ENCODE data around the gene FAM177B. TPM values are rescaled to one million over a fixed set of nuclear protein-coding genes. Genes with fewer than 3 reads are reported as not detected.
"Not testable (repeated sequence)": the region's sequence is repeated elsewhere in the genome, so short reads cannot be mapped to it uniquely, and the experiment has no call there.

Gene FAM177B
- polyA plus RNA-seq, 4 donors = 0.05 to 0.15 TPM; not detected in 2

DNA sequence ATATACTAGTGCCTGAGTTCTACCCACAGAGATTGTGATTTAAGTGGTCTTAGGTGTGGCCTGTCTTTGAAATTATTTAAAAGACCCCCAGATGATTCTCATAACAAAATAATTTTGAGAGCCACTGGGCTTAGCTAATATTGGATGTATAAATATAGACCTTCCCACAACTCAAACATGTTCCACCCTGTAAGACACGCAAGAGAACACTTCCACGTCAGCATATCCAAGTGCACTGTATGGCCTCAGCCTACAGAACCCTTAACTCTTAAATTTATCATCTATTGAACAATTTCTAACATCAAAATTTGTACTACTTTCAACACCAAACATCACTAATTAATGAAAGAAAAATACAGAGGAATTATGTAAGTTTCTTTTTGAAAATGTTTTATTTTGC lies 2.5 kb downstream of the FAM177B start:
- DNase-seq (ENCODE audit: low read depth in 4 of 4, low spot score in 3 of 4) = no peak

DNA sequence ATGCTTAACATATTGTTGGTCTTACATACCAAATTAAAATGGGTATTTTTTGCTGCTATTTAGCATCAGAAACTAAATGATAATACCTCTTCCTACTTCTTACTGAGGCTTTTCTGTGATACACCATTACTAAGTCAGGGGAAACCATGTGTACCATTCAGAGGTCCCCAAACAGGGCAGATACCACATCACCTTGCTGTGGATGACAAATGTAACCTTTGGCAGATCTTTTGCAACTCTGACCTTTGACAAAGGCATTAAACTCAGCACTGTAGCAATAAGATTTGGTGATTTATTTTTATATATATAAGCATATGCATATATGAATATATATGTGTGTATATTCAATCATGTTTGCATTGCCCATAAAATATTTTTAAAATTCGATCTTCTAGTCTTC lies 2.9 kb downstream of the FAM177B start:
- DNase-seq (ENCODE audit: low read depth in 4 of 4, low spot score in 3 of 4) = no peak

DNA sequence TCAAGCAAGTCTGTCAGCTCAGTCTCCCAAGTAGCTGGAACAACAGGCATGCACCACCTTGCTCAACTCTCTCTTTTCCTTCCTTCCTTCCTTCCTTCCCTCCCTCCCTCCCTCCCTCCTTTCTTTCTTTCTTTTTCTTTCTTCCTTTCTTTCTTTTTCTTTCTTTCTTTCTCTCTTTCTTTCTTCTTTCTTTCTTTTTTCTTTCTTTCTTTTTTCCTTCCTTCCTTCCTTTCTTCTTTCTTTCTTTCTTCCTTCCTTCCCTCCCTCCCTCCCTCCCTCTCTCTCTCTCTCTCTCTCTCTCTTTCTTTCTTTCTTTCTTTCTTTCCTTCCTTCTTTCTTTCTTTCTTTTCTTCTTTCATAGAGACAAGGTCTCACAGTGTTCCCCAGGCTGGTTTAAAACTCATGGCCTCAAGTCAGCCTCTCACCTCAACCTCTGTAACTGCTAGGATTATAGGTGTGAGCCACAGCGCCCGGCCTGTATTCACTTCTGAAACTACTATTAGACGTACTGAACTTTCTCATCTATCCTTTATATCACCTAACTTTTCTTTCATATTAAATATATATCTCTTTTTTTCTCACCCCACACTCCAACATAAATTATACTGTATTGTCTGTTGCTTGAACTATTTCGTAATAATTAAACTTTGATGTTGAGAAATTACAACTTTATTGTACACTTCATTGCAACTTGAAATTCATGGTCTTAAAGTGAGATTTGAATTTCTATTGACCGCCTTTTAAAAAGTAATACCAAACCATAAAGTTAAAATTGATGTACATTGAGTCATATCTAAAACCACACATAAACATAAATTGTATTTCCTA lies 4.8 kb downstream of the FAM177B start:
- DNase-seq (ENCODE audit: low read depth in 4 of 4, low spot score in 3 of 4) = not testable (repeated sequence)

DNA sequence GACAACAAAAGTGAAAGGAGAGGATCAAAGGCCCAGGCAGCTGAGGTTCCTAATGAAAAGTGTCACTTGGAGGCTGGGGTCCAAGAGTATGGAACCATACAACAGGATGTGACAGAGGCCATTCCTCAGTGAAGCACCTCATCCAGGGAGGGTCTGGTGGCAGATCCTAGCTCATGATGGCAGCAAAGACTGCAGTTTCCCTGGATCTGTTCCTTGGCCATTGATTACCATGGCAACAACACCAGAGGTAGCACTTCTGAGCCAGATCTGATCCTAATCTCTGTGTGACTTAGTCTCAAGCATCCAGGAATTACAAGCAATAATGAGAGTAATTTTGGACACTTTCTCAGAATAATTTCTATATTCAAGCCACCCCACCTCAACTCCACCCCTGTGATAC lies 12.9 kb downstream of the FAM177B start:
- DNase-seq (ENCODE audit: low read depth in 4 of 4, low spot score in 3 of 4) = no peak

DNA sequence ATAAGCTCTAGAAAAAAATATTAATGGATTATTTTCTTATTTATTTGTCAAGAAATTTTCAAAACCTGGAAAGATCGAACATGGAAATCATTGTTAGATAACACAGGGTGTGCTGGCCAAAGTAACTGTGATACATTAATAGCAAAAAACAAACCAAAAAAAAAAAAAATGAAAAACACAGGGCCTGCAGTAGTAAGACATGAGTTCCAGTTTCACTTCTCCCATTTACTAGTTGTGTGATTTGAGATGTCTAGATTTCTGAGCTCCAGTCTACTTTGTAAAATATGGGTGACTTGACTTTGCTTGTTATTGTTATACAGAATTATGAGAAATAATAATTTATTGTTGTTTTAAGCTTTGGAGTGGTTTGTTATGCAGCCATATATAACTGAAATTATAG lies 13.6 kb downstream of the FAM177B start:
- DNase-seq (ENCODE audit: low read depth in 4 of 4, low spot score in 3 of 4) = no peak

DNA sequence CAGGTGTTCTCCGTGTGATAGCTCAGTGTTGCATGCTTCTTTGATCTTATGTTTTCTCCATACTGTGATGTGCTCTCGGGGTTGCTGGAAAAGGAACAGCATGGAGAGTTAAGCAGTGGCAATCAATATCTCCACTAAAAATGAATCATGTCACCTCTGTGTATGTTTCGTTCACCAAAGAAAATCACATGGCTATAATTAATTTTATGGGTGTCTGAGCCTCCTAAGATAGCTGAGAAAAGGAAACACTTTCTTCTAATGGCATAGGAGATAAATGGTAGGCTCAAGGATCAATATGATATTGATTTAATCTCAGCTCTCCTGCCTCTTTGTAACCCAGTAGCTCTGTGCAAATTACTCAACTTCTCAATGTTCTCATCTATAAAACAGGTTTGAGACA lies 14.3 kb downstream of the FAM177B start:
- no peak for DNase-seq (ENCODE audit: low read depth in 4 of 4, low spot score in 3 of 4)

DNA sequence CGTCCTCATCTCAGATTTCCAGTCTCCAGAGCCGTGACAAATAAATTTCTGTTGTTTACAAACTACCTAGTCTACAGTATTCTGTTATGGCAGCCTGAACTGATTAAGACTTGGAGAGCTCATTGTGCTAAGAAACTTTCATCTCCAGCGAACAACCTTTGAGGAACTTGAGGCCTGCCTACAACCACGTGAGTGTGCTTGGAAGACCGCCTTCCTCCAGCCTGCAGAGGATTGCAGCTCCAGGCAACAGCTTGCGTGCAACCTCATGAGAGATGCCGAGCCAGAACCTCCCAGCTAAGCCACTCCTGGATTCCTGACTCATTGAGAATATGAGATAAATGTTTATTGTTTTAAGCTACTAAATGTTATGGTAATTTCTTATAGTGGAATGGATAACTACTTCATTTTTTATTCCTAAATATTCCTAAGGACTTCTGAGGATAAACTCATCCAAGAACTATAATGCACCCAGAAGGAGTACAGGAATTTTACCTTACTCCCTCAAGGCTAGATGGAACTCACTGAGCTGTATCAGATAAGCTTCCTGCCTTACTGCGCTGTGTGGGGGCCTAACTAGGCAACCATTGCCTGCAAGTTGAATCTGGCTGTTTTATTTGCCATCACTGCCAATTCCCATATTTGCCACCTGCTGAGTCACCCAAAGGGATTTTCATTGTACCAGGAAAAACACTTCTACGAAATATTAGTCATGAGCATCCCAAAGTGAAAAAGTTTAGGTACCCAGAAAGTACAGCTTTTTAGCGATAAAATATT lies 17.6 kb downstream of the FAM177B start:
- no peak for DNase-seq (ENCODE audit: low read depth in 4 of 4, low spot score in 3 of 4)

DNA sequence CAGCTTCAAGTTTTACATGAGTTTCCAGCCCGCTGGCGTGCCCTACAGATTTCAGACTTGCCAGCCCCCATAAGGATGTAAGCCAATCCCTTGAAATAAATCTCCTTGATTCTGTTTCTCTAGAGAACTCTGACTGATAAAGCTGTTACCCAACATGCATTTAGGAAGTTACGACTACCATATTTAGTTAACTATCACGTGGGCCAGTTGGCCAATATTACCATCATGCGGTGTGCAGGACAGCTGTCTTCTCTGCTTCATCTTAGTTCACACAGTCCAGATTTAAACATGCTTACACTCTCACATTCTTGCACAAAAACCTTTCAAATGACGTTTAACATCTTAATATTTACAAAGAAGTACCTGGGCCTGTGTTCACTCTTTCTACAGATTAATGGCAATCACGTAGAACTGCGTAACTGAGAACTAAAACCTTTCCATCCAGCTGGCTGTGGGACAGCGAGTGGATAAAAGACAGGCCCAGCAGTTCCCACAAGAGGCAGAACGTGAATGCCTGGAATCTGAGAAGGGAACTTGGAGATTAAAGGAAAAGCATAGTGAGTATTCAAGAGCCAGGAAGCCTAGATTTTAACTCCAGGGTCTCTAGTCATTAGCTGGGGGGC lies 20.8 kb downstream of the FAM177B start:
- DNase-seq (ENCODE audit: low read depth in 4 of 4, low spot score in 3 of 4) = no peak

DNA sequence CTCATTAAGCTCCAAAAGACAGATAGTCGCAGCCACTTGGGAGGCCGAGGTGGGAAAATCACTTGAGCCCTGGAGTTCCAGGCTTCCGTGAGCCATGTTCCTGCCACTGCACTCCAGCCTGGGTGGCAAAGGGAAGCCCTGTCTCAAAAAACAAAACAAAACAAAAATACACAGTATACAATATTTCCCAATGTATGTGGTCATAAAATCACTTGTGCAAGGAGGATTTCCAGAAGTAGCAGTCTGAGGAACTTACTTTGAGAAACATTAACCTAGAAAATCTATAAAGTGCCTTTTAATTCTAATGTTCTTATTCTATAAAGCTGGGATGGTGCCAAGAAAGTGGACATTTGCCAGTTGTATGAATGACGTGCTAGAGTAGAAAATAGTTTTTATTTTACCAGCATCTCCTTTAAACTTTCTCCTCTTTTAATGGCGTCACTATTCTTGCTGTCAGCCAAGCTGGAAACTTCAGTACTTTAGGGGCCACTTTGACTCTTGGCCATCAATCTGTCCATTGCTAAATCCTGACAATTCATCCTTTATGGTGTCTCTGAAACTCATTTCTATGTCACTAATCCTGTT lies 22.5 kb downstream of the FAM177B start:
- DNase-seq (ENCODE audit: low read depth in 4 of 4, low spot score in 3 of 4) = no peak

DNA sequence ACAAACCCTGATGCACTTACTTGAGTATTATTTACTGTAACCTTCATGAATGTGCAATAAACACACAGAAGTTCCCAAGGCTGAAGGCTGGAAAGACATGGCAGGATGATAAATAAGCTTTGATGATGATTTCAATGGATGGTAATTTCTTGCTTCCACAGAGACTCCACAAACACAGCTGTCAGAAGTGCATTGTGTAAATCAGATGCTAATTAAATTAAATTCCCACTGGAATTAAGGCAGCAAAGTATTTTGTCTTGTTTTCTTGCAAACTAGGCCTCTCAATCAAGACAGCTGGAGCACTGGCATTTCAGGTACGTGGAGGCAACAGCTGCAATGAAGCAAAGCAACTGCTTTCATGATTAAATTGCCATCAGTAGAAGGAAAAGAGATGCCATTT lies 24.1 kb downstream of the FAM177B start:
- no peak for DNase-seq (ENCODE audit: low read depth in 4 of 4, low spot score in 3 of 4)

DNA sequence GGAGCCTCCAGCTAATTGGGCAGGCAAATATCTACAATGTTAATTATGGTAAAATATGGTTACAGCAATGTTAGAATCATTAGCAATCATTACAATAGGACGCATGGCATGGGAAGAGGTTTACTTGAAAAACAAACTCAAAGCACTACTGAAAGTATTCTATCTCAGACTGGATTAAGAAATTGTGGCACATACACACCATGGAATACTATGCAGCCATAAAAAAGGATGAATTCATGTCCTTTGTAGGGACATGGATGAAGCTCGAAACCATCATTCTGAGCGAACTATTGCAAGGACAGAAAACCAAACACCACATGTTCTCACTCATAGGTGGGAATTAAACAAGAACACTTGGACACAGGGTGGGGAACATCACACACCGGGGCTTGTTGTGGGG lies 25.2 kb downstream of the FAM177B start:
- not testable (repeated sequence) for DNase-seq (ENCODE audit: low read depth in 4 of 4, low spot score in 3 of 4)

DNA sequence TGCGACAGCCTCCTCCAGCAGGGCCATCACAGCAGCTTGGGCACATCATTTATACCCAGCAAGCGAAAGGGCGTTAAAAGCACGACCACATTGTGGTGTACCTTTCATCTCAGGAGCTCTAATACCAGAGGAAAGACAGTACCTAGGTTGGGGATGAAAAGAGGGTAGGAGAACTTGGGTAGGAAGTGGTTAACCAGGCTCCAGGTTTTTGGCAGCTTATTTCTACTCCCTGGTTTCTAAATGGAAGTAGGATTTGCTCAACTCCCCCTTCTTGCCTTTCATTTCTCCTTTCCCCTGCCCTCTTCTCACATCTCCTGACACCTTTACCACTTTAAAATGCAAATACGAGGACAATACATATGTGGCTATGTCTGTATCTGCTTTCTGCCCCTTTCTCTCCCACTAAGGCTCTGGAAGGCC lies 30.2 kb downstream of the FAM177B start:
- DNase-seq (ENCODE audit: low read depth in 4 of 4, low spot score in 3 of 4) = no peak

DNA sequence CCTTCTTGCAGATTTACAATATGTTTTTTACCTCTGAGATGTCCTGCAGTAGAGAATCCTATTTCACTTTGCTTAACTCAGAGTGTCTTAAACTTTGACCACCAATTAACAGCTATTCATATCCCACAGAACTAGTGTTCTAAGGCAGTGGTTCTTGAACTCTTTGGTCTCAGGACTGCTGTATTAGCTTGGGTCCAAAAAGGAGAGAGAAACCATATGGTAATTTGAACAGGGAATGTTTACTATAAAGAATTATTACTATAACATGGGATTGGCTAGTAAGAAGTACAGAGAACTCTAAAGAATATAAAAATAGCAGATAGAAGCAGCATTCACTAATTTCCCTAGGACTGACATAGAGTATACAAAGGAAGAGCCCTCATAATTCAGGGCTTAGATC lies 31.6 kb downstream of the FAM177B start:
- DNase-seq (ENCODE audit: low read depth in 4 of 4, low spot score in 3 of 4) = no peak

DNA sequence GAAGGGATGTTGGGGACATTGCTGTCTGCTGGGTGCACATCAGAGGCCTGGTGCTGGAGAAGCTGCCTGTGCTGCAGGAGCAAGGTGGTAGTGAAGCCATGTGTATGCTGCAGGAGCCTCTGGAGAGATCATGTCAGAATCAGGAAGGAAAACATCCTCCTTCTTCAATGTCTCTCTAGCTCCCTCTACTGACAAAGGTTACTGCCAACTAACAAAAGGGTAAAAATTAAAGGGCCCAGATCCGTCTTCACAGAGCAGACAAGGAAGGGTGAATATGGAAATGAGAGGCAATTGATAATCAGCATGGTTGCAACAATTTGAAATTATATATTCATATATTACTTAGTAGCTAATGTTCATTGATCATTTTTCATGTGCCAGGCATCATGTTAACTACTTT lies 32.2 kb downstream of the FAM177B start:
- DNase-seq (ENCODE audit: low read depth in 4 of 4, low spot score in 3 of 4) = no peak

DNA sequence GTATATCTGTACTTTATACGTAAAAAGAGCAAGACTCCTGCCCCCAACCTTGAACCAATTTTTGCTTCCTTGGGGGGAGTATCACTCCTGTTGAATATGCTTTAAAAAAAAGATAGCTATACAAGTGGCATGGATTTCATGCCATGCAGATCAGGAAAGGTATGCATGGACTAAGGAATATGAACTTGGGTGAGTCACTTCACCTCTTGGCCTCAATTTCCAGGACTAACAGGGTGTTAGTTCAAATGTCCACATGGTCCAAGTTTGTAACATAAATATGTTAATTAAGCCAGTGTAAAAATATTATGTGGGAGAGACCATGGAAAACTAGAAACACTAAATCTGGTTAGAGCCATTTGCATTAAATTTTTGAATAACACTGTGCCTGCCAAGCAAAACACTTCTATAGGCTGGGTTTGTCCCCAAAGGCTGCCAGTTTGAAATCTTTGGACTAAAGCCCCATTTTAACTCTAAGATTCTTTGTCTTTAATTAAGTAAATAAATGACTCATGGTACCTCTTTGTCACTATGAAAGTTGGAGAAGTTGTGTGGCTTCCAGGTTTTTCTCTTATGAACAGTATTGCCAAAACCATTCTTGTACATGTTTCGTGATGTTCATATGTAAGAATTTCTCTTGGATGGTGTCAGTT lies 33.1 kb downstream of the FAM177B start:
- DNase-seq (ENCODE audit: low read depth in 4 of 4, low spot score in 3 of 4) = no peak

DNA sequence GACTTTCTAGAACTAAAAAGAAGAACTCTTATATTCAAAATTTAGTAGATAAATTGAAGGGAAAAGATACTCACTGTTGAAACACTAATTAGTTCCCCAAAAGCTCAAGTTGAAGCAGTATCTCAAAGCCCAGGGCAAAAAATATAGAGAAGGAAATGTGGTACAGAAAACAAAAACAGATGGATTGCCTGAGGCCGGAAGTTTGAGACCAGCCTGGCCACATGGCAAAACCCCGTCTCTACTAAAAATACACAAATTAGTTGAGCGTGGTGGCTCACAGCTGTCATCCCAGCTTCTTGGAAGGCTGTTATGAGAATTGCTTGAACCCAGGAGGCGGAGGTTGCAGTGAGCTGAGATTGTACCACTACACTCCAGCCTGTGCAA lies 36.0 kb downstream of the FAM177B start:
- DNase-seq (ENCODE audit: low read depth in 4 of 4, low spot score in 3 of 4) = no peak

DNA sequence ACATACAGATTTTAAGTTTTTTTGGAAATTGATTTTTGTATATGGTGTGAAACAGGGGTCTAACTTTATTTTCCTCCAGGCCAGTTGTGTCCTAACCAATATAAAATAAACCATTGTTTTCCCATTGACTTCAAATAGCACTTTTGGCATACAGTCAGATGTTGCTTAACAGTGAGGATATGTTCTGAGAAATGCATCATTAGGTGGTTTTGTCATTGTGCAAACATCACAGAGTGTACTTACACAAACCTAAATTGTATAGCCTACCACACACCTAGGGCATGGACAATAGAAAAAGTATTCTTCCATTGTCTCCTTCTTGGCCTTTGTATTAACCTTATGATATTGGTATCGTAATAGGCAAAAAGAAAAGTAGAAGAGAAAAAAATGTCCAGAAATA lies 40.5 kb downstream of the FAM177B start:
- no peak for DNase-seq (ENCODE audit: low read depth in 4 of 4, low spot score in 3 of 4)

DNA sequence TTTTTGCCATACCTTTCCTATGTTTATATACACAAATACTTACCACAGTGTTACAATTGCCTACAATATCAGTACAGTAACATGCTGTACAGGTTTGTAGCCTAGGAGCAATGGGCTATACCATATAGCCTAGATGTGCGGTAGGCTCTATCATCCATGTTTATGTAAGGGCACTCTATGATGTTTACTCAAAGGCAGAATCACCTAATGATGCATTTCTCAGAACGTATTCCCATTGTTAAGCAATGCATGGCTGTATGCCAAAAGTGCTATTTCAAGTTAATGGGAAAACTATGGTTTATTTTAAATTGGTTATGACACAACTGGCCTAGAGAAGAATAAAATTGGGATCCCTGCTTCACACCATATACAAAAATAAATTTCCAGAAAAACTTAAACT lies 41.0 kb downstream of the FAM177B start:
- DNase-seq (ENCODE audit: low read depth in 4 of 4, low spot score in 3 of 4) = no peak

DNA sequence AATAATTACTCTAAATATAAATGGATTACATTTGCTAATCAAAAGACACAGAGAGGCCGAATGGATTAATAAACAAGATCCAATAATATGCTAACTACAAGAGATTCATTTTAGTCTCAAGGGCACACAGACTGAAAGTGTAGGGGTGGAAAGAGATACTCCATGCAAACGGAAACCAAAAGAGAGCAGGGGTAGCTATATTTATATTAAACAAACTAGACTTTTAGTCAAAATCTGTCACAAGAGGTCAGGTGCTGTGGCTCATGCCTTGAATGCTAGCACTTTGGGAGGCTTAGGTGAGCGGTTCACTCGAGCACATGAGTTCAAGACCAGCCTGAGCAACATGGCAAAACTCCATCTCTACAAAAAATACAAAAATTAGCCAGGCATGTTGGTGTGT lies 44.2 kb downstream of the FAM177B start:
- no peak for DNase-seq (ENCODE audit: low read depth in 4 of 4, low spot score in 3 of 4)

DNA sequence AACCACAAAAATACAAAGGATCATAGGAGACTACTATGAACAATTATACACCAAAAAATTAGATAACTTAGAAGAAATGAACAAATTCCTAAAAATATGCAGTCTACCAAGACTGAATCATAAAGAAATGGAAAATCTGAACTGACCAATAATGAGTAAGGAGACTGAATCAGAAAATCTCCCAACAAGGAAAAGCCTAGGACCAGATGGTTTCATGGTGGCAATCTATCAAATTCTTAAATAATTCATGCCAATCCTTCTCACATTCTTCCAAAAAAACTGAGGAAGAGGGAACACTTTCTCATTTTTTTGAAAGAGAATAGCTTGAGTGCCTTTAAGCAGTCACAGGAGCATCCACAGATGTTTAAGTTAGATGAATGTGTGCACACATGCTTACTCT lies 46.0 kb downstream of the FAM177B start:
- DNase-seq (ENCODE audit: low read depth in 4 of 4, low spot score in 3 of 4) = no peak

DNA sequence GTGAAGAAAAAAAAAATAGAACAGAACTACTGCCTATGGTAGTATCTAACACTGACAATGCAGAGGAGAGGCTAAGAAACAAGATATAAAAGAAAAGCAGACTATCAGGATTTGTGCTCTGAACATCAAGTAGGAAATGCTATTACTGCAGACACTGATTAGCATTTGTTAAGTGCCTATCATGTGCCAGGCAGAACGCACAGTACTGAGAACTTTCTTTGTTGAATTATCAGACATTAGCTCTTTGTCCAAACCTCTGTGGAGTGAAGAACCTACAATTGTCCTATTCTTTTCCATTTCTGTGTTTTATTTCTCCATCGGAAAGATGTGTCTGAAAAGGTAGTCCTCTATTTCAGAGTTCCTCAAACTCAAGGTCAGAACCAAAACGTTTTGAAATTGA lies 47.4 kb downstream of the FAM177B start:
- no peak for DNase-seq (ENCODE audit: low read depth in 4 of 4, low spot score in 3 of 4)

Data from right renal pelvis (tissue), 4 donors.